K562 (cell line): ENCODE measurements around the gene SNAP23. TPM values are rescaled to one million over a fixed set of nuclear protein-coding genes. Genes with fewer than 3 reads are reported as not detected.

Experiments
- CAMTA2 ChIP-seq: fragments of 250-450 bp; sonication (Bioruptor Pico); conservative IDR thresholded peaks from 2 replicates; pipeline ENCODE4 v1.5.1; 2022
- CBX1 ChIP-seq: sonication (generic); IDR thresholded peaks from 2 replicates; pipeline ENCODE4 v1.6.1; 2016; ENCODE audit warnings: antibody characterized with exemption, low read depth, mild to moderate bottlenecking
- CBX5 ChIP-seq: IDR thresholded peaks from 2 replicates; pipeline ENCODE4 v1.6.1; 2014; ENCODE audit warnings: low read depth, borderline replicate concordance
- E2F8 ChIP-seq: fragments of 450-650 bp; IDR thresholded peaks from 2 replicates; pipeline ENCODE4 v1.7.1; 2018; ENCODE audit warnings: mild to moderate bottlenecking, low read depth; ENCODE audit not compliant: partially characterized antibody
- EWSR1 ChIP-seq: fragments of 450-650 bp; IDR thresholded peaks from 2 replicates; pipeline ENCODE4 v1.6.1; 2018; ENCODE audit warnings: borderline replicate concordance, mild to moderate bottlenecking, low read depth, moderate library complexity; ENCODE audit not compliant: partially characterized antibody
- FIP1L1 ChIP-seq: fragments of 200-400 bp; formaldehyde crosslinking; IDR thresholded peaks from 2 replicates; pipeline ENCODE4 v1.6.1; 2018; ENCODE audit warnings: mild to moderate bottlenecking, low read depth, low read length; ENCODE audit not compliant: poor library complexity, severe bottlenecking
- HMGN3 ChIP-seq: IDR thresholded peaks from 2 replicates; pipeline ENCODE4 v1.6.1; 2011; ENCODE audit warnings: borderline replicate concordance, low read depth, mild to moderate bottlenecking, mixed read lengths, low read length; ENCODE audit not compliant: insufficient read length; ENCODE audit errors: extremely low read depth
- HOXB6 ChIP-seq: fragments of 250-450 bp; sonication (Bioruptor Pico); IDR thresholded peaks from 2 replicates; pipeline ENCODE4 v1.5.1; 2022; ENCODE audit warnings: mild to moderate bottlenecking, borderline replicate concordance
- HSF4 ChIP-seq: fragments of 250-450 bp; sonication (Bioruptor Pico); IDR thresholded peaks from 2 replicates; pipeline ENCODE4 v2.1.2; 2022; ENCODE audit warnings: mild to moderate bottlenecking, moderate library complexity, borderline replicate concordance
- RBM39 ChIP-seq: fragments of 200-400 bp; formaldehyde crosslinking; optimal IDR thresholded peaks from 2 replicates; pipeline ENCODE3; 2018; ENCODE audit warnings: low read depth, low read length
- SMAD3 ChIP-seq: fragments of 450-650 bp; formaldehyde crosslinking; conservative IDR thresholded peaks from 2 replicates; pipeline ENCODE4 v1.4.0; 2020; ENCODE audit warnings: mild to moderate bottlenecking
- TEAD1 ChIP-seq, 2 experiments: fragments of 450-650 bp in 1 of 2; sonication (generic) in 1 of 2; formaldehyde crosslinking; IDR thresholded peaks; 2 replicates each; pipeline versions ENCODE4 v1.4.0 to v1.8.0; 2020 to 2022; ENCODE audit warnings: mild to moderate bottlenecking in 2 of 2, missing genetic modification reagents in 1 of 2
- TSHZ1 ChIP-seq: fragments of 250-450 bp; sonication (Bioruptor Pico); IDR thresholded peaks from 2 replicates; pipeline ENCODE4 v1.4.0; 2020; ENCODE audit warnings: mild to moderate bottlenecking, moderate library complexity
- ZNF175 ChIP-seq: fragments of 200-800 bp; sonication (Bioruptor generic); IDR thresholded peaks from 2 replicates; pipeline ENCODE4 v1.6.1; 2016; ENCODE audit warnings: low read depth, mild to moderate bottlenecking, missing genetic modification characterization, missing compliant biosample characterization
- ZNF778 ChIP-seq: fragments of 450-650 bp; formaldehyde crosslinking; IDR thresholded peaks from 2 replicates; pipeline ENCODE4 v1.4.0; 2020; ENCODE audit warnings: mild to moderate bottlenecking, moderate library complexity
- polyA plus RNA-seq, 8 experiments: library from polyadenylated mRNA; depleted of rRNA in 4 of 8; stranded (reverse) in 5 of 8; unstranded in 3 of 8; fragments of >200 nt; fragmentation: Nextera tagmentation in 2 of 8; fragmentation: Illumina TruSeq in 1 of 8; extraction: Ambion mirVana in 2 of 8; extraction: Trizol in 1 of 8; gene quantifications; 2 replicates each; pipeline versions ENCODE4 v1.2.1 to v1.2.3, GENCODE V29; 2011 to 2014; ENCODE audit warnings: inconsistent platforms in 1 of 8, missing spikeins in 1 of 8
- total RNA-seq, 7 experiments: library from RNA; depleted of rRNA in 6 of 7; stranded (reverse); fragments of >200 nt in 6 of 7; fragmentation: Illumina TruSeq in 2 of 7; extraction: Trizol in 2 of 7; gene quantifications; 2 replicates each; pipeline versions ENCODE4 v1.2.1 to v1.2.3, GENCODE V29; 2011 to 2021; ENCODE audit warnings: low replicate concordance in 1 of 7

The SNAP23 gene
- total and polyA plus RNA-seq, 9 of the 15 experiments (the other 6 are each of a cell fraction or from before 2014, with no cell fraction given): 78.9 to 168 (median 117) TPM

GRCh38 chr15:42499858-42500609, 4.6 kb downstream of the SNAP23 start (continued):
- TF ChIP-seq HMGN3 (no peak), EWSR1 (no peak), CBX1 (no peak), FIP1L1 (no peak), TSHZ1 (CRISPR knock-in tag) (no peak), HSF4 (no peak), ZNF175 (CRISPR knock-in tag) (no peak), CBX5 (no peak), RBM39 (no peak), TEAD1 (CRISPR knock-in tag; IDR thresholded peaks at IDR 0.05) (no peak), HOXB6 (CRISPR knock-in tag) (no peak), E2F8 (no peak), ZNF778 (CRISPR knock-in tag) (no peak), CAMTA2 (CRISPR knock-in tag) (no peak), SMAD3 (CRISPR knock-in tag) (no peak)
